ENCODE data around the gene FGFR2. TPM values are rescaled to one million over a fixed set of nuclear protein-coding genes. Genes with fewer than 3 reads are reported as not detected.

Gene FGFR2
- total RNA-seq, 6 donors from 2014 or later, result 36.7 to 83.7 (median 64.1) TPM

DNA sequence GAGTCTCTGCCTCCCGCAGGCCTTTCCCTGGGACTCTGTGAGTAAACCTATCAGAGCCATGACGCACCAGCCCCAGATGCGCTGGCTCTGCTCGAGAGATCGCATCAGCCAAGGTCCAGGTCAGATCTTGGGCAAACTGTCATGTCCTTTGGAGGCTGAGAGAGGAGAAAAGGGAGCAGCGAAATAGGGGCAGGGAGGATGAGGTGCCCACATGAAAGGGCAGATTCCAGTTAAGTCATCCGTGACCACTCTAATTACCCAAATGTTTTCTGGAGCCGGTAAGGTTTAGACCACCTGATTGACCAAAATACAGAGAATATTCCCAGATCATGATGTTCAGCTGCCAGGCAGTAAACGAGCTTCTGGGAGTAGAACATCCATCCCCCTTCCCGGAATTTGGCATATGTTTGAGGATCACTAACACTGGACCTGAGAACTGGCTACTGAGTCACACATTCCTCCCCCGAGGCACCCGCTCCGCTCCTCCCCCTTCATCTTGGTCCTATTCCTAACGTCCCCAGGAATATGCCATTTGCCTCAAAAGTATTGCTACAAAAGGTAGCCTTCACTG, 88.0 kb downstream of the FGFR2 start:
- no peaks in the 10 kb centered on the region for H3K9me3 ChIP-seq
- ATAC-seq (ENCODE audit: low FRiP score in 2 of 2) (no peak), DNase-seq (no peak)
- H3K27me3 ChIP-seq, result no peaks in the 10 kb centered on the region
- WGBS, 2 donors, result 81 to 88% methylated on average over 13 to 14 of the region's 14 CpGs
- H3K4me3 ChIP-seq, result no peak overlapping the region
- TF ChIP-seq POLR2A (IDR thresholded peaks at IDR 0.05) (no peak), POLR2AphosphoS5 (IDR thresholded peaks at IDR 0.05) (no peak), EP300 (IDR thresholded peaks at IDR 0.05) (no peak)
- TF ChIP-seq, protein P1, sequence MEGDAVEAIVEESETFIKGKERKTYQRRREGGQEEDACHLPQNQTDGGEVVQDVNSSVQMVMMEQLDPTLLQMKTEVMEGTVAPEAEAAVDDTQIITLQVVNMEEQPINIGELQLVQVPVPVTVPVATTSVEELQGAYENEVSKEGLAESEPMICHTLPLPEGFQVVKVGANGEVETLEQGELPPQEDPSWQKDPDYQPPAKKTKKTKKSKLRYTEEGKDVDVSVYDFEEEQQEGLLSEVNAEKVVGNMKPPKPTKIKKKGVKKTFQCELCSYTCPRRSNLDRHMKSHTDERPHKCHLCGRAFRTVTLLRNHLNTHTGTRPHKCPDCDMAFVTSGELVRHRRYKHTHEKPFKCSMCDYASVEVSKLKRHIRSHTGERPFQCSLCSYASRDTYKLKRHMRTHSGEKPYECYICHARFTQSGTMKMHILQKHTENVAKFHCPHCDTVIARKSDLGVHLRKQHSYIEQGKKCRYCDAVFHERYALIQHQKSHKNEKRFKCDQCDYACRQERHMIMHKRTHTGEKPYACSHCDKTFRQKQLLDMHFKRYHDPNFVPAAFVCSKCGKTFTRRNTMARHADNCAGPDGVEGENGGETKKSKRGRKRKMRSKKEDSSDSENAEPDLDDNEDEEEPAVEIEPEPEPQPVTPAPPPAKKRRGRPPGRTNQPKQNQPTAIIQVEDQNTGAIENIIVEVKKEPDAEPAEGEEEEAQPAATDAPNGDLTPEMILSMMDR (IDR thresholded peaks at IDR 0.05), result no peak
- H3K36me3 ChIP-seq, result no peaks in the 10 kb centered on the region
- no peak overlapping the region for H3K27ac ChIP-seq
- no peaks in the 10 kb centered on the region for H3K4me1 ChIP-seq

DNA sequence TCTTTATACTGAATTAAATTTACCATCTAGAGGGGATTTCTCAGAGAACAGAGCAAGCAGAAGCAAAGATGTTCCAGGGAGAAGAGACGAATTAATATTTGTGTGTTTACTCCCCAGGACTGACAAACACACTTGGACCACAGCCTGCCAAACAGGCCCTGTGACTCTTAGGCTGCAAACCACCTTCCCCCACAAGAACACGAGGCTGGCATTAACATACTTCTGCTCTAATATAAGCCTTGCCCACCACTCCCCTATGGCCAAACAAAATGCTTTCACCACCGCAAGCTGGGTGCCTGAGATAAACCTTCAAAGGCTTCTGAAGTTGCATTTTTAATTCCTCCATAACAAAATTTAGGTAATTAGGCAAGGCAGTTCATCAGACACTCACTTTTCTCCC, 88.4 kb downstream of the FGFR2 start:
- TF ChIP-seq POLR2A (IDR thresholded peaks at IDR 0.05), result no peak
- no peak for TF ChIP-seq EP300 (IDR thresholded peaks at IDR 0.05)
- no peak for TF ChIP-seq POLR2AphosphoS5 (IDR thresholded peaks at IDR 0.05)
- TF ChIP-seq, protein P1 (IDR thresholded peaks at IDR 0.05), result no peak
- 69 to 71% methylated on average over 3 of the region's 3 CpGs for WGBS, 2 donors
- ATAC-seq (ENCODE audit: low FRiP score in 2 of 2), result no peak
- Histone ChIP-seq H3K27me3 (no peaks in the 10 kb centered on the region), H3K27ac (no peak overlapping the region), H3K4me3 (no peak overlapping the region), H3K36me3 (no peaks in the 10 kb centered on the region), H3K4me1 (no peaks in the 10 kb centered on the region), H3K9me3 (no peaks in the 10 kb centered on the region)
- DNase-seq, result no peak

DNA sequence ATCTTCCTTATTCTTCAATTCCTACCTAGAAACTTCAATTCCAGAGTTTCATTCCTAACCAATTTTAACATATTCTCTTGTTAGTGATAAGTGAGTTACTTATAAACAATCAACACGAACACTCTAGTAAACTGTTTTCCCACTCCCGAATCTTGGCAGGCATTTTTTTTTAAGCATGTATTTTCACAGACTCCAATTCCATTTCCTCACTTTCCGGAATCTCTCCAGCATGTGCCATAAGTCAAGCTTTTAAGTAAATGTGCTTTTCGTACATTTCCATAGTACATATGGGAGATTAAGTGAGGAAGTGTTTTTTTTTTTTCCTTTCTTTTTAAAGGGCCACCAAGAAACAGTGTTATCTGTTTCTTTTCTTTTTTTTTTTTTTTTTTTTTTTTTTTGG, 89.1 kb downstream of the FGFR2 start:
- DNase-seq, result no peak
- H3K4me3 ChIP-seq, result no peak overlapping the region
- no peaks in the 10 kb centered on the region for H3K9me3 ChIP-seq
- H3K27ac ChIP-seq, result no peak overlapping the region
- TF ChIP-seq POLR2A (IDR thresholded peaks at IDR 0.05), result no peak
- no peak for TF ChIP-seq POLR2AphosphoS5 (IDR thresholded peaks at IDR 0.05)
- TF ChIP-seq, protein P1 (IDR thresholded peaks at IDR 0.05), result no peak
- no peak for TF ChIP-seq EP300 (IDR thresholded peaks at IDR 0.05)
- ATAC-seq (ENCODE audit: low FRiP score in 2 of 2), result no peak
- H3K4me1 ChIP-seq, result no peaks in the 10 kb centered on the region
- 52 to 78% methylated on average over 4 of the region's 4 CpGs for WGBS, 2 donors
- H3K27me3 ChIP-seq, result no peaks in the 10 kb centered on the region
- H3K36me3 ChIP-seq, result no peaks in the 10 kb centered on the region

DNA sequence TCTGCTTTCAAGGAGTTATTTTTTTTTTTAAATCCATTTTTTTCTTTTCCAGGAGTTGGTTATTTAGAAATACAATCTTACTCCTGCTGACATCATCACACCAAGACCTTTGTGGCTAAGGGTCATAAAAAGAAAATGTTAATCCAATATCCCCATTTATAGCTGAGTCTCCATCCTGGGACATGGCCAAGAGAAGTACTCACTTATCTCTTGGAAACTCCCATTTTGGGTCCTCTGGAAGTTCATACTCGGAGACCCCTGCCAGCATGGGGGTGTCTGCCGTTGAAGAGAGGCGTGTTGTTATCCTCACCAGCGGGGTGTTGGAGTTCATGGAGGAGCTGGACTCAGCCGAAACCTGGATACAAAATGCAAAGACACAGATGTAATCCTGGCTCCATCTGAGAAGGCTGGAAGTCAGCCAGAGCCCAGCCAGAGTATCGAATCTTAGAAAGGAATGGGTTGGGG, 94.6 kb downstream of the FGFR2 start:
- Histone ChIP-seq H3K9me3 (no peaks in the 10 kb centered on the region), H3K36me3 (peaks cover 0 to 3% (median 0%) of the 10 kb centered on the region in 4 donors), H3K4me1 (no peaks in the 10 kb centered on the region), H3K4me3 (no peak overlapping the region), H3K27me3 (no peaks in the 10 kb centered on the region), H3K27ac (no peak overlapping the region)
- TF ChIP-seq POLR2AphosphoS5 (IDR thresholded peaks at IDR 0.05) (no peak), EP300 (IDR thresholded peaks at IDR 0.05) (no peak), POLR2A (IDR thresholded peaks at IDR 0.05) (no peak)
- TF ChIP-seq, protein P1 (IDR thresholded peaks at IDR 0.05), result no peak
- no peak for DNase-seq
- 69 to 78% methylated on average over 6 of the region's 6 CpGs for WGBS, 2 donors
- no peak for ATAC-seq (ENCODE audit: low FRiP score in 2 of 2)

DNA sequence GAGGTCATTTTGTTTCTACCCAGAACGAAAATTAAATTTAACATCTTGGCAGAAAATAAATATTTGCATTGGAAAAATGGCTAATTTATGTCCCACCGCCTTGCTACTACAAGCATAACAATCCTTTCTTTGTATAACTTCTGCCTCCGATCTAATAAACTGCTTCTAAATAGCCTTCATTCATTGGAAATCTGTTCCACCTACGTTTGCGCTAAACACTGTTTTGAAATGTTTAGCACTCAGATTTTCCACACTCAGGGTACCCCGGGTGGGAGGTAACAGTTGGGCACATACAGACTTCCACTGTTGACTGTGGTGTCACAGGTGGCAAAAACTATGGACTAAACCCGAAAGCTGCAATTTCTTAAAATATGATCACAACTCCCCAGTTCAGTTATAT, 96.4 kb downstream of the FGFR2 start:
- Histone ChIP-seq H3K36me3 (peaks cover 0 to 3% (median 0%) of the 10 kb centered on the region in 4 donors), H3K27ac (no peak overlapping the region), H3K4me1 (no peaks in the 10 kb centered on the region), H3K9me3 (no peaks in the 10 kb centered on the region), H3K27me3 (no peaks in the 10 kb centered on the region), H3K4me3 (no peak overlapping the region)
- TF ChIP-seq, protein P1 (IDR thresholded peaks at IDR 0.05), result no peak
- TF ChIP-seq POLR2A (IDR thresholded peaks at IDR 0.05), result no peak
- no peak for TF ChIP-seq POLR2AphosphoS5 (IDR thresholded peaks at IDR 0.05)
- ATAC-seq (ENCODE audit: low FRiP score in 2 of 2) (no peak), DNase-seq (no peak)
- 77 to 78% methylated on average over 7 of the region's 7 CpGs for WGBS, 2 donors
